SK-N-SH (cell line): ENCODE results near the gene MDK.

Experiments
- CTCF ChIP-seq: fragments of 200-600 bp; sonication (generic); IDR thresholded peaks from 2 replicates; pipeline ENCODE4 v1.6.1; 2017; ENCODE audit warnings: antibody characterized with exemption, mild to moderate bottlenecking, moderate library complexity
- ELF1 ChIP-seq: IDR thresholded peaks from 2 replicates; pipeline ENCODE4 v1.4.0; 2012
- EZH2phosphoT487 ChIP-seq: fragments of 200-600 bp; sonication (generic); IDR thresholded peaks from 2 replicates; pipeline ENCODE4 v1.6.1; 2017; ENCODE audit warnings: low read depth, mixed run types, mild to moderate bottlenecking, antibody characterized with exemption, moderate library complexity, borderline replicate concordance
- NFIC ChIP-seq: IDR thresholded peaks from 2 replicates; pipeline ENCODE4 v1.4.0; 2012; ENCODE audit warnings: borderline replicate concordance
- POLR2AphosphoS5 ChIP-seq: IDR thresholded peaks from 2 replicates; pipeline ENCODE4 v1.6.1; 2012; ENCODE audit warnings: low read depth, low read length
- RAD21 ChIP-seq: IDR thresholded peaks from 2 replicates; pipeline ENCODE4 v1.6.1; 2012; ENCODE audit warnings: mild to moderate bottlenecking, low read length

DNA sequence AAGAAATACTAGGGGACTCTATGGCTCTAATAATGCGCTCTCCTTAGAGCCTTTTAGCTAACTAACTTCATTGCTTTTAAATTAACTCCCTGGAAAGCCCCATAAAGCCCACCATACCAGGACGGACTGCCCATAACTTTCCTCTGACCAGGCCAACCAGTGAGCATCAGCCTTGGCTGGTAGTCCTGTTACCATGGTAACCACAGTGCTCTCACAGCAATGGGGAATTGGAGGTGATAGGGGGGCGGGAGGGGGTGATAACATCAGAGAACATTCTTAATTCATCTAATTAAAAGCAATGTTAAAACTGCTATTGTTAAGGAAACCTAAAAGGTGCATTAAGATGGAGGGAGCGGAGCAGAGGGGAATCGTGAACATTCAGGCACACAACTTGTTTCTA, 37.3 kb downstream of the MDK start:
- TF ChIP-seq RAD21 (no peak), CTCF (no peak), NFIC (no peak), POLR2AphosphoS5 (no peak), ELF1 (no peak), EZH2phosphoT487 (no peak)
